ENCODE results near the gene CYB5A.

GRCh38 chr18:74222710-74223494, 68.9 kb downstream of the CYB5A start:
- TF ChIP-seq, protein P1, sequence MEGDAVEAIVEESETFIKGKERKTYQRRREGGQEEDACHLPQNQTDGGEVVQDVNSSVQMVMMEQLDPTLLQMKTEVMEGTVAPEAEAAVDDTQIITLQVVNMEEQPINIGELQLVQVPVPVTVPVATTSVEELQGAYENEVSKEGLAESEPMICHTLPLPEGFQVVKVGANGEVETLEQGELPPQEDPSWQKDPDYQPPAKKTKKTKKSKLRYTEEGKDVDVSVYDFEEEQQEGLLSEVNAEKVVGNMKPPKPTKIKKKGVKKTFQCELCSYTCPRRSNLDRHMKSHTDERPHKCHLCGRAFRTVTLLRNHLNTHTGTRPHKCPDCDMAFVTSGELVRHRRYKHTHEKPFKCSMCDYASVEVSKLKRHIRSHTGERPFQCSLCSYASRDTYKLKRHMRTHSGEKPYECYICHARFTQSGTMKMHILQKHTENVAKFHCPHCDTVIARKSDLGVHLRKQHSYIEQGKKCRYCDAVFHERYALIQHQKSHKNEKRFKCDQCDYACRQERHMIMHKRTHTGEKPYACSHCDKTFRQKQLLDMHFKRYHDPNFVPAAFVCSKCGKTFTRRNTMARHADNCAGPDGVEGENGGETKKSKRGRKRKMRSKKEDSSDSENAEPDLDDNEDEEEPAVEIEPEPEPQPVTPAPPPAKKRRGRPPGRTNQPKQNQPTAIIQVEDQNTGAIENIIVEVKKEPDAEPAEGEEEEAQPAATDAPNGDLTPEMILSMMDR (IDR thresholded peaks at IDR 0.05): no peak
- no peak for TF ChIP-seq ZFX (IDR thresholded peaks at IDR 0.05; ENCODE audit: borderline replicate concordance)

Measured in 22Rv1 (cell line).